ENCODE data around the gene SLC32A1.

DNA sequence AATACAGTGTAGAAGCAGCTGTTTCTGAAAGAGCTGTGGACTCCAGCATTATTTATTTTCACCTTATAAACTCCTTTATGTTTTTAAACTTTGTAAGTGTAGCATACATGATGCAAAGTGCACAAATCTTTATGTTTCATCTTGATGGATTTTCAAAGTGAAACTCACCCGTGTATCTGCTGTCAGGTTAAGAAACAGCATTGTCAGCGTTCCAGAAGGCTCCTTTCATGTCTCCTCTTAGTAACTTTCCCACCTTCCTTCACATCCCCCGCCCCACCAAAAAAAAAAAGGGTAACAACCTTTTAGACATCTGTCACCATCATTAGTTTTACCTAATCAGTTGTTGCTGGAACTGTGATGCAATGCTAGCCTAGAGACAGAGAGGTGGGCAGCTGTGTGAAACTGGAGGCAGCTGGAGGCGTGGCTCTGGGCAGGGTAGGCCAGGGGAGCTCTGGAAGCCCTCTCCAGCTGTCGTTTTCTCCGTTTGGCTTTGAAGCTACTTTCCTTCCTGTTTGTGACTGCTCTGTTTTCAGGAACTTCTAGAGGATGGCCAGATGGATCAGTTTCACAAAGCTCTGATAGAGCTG is 31.1 kb downstream of the SLC32A1 start:
- TF ChIP-seq, protein P1, sequence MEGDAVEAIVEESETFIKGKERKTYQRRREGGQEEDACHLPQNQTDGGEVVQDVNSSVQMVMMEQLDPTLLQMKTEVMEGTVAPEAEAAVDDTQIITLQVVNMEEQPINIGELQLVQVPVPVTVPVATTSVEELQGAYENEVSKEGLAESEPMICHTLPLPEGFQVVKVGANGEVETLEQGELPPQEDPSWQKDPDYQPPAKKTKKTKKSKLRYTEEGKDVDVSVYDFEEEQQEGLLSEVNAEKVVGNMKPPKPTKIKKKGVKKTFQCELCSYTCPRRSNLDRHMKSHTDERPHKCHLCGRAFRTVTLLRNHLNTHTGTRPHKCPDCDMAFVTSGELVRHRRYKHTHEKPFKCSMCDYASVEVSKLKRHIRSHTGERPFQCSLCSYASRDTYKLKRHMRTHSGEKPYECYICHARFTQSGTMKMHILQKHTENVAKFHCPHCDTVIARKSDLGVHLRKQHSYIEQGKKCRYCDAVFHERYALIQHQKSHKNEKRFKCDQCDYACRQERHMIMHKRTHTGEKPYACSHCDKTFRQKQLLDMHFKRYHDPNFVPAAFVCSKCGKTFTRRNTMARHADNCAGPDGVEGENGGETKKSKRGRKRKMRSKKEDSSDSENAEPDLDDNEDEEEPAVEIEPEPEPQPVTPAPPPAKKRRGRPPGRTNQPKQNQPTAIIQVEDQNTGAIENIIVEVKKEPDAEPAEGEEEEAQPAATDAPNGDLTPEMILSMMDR (IDR thresholded peaks at IDR 0.05), result no peak
- TF ChIP-seq POLR2A (IDR thresholded peaks at IDR 0.05), result no peak
